Neural cell (in vitro differentiated cells): ENCODE measurements around the gene ZFR. TPM values are rescaled to one million over a fixed set of nuclear protein-coding genes. Genes with fewer than 3 reads are reported as not detected.
"Not testable (repeated sequence)": the region's sequence is repeated elsewhere in the genome, so short reads cannot be mapped to it uniquely, and the experiment has no call there.

ENCODE experiments used
- H2AFZ ChIP-seq: fragments of 200-600, 300-800 bp; sonication (generic), shearing (Covaris generic); 2 replicates; pipeline ENCODE4 v1.6.0; 2014; ENCODE audit warnings: low read depth, mild to moderate bottlenecking, antibody characterized with exemption, low read length, moderate library complexity
- H3F3A ChIP-seq: fragments of 200-600 bp; shearing (Covaris generic); 2 replicates; pipeline ENCODE4 v1.6.1; 2016; ENCODE audit warnings: mild to moderate bottlenecking, moderate library complexity, mixed read lengths, antibody characterized with exemption, low read length; ENCODE audit not compliant: insufficient read depth, poor library complexity, severe bottlenecking
- H3K27ac ChIP-seq: fragments of 200-600, 300-800 bp; sonication (generic), shearing (Covaris generic); 2 replicates; pipeline ENCODE4 v1.5.1; 2014; ENCODE audit warnings: mild to moderate bottlenecking, low read length, moderate library complexity
- H3K27me3 ChIP-seq: fragments of 300-800, 200-600 bp; sonication (generic), shearing (Covaris generic); 2 replicates; pipeline ENCODE4 v1.6.0; 2014; ENCODE audit warnings: mild to moderate bottlenecking, low read depth, low read length, moderate library complexity; ENCODE audit not compliant: insufficient read depth
- H3K36me3 ChIP-seq: fragments of 300-800, 200-600 bp; sonication (generic), shearing (Covaris generic); 2 replicates; pipeline ENCODE4 v1.5.1; 2014; ENCODE audit warnings: mild to moderate bottlenecking, antibody characterized with exemption, low read length, moderate library complexity; ENCODE audit not compliant: insufficient read depth
- H3K4me2 ChIP-seq: fragments of 300-800, 200-600 bp; sonication (generic), shearing (Covaris generic); 2 replicates; pipeline ENCODE4 v1.6.0; 2014; ENCODE audit warnings: mild to moderate bottlenecking, low read length
- H3K4me3 ChIP-seq: fragments of 300-800, 200-600 bp; sonication (generic), shearing (Covaris generic); 2 replicates; pipeline ENCODE4 v1.5.1; 2014; ENCODE audit warnings: mild to moderate bottlenecking, low read length, moderate library complexity
- H3K79me2 ChIP-seq: fragments of 200-600 bp; shearing (Covaris generic); replicated peaks from 2 replicates; pipeline ENCODE4 v1.6.0; 2014; ENCODE audit warnings: mild to moderate bottlenecking, low read length, moderate library complexity; ENCODE audit not compliant: insufficient read depth
- H3K9ac ChIP-seq: fragments of 300-800, 200-600 bp; sonication (generic), shearing (Covaris generic); 2 replicates; pipeline ENCODE4 v1.6.1; 2016; ENCODE audit warnings: mild to moderate bottlenecking, low read length, mixed read lengths
- H3K9me2 ChIP-seq: fragments of 200-600 bp; shearing (Covaris generic); 2 replicates; pipeline ENCODE4 v1.6.1; 2016; ENCODE audit warnings: mild to moderate bottlenecking, low read length, mixed read lengths; ENCODE audit not compliant: insufficient read depth
- H3K9me3 ChIP-seq: fragments of 200-600, 300-800 bp; sonication (generic), shearing (Covaris generic); 2 replicates; pipeline ENCODE4 v1.6.1; 2016; ENCODE audit warnings: mild to moderate bottlenecking, mixed run types, low read length, moderate library complexity, mixed read lengths
- H4K20me1 ChIP-seq: fragments of 200-600 bp; shearing (Covaris generic); 2 replicates; pipeline ENCODE4 v1.6.1; 2016; ENCODE audit warnings: mild to moderate bottlenecking, mixed run types; ENCODE audit not compliant: insufficient read depth
- EP300 ChIP-seq: fragments of 450-650 bp; conservative IDR thresholded peaks from 2 replicates; pipeline ENCODE4 v1.6.1; 2014; ENCODE audit warnings: antibody characterized with exemption, mild to moderate bottlenecking, moderate library complexity; ENCODE audit not compliant: poor library complexity, severe bottlenecking
- EZH2 ChIP-seq: fragments of 200-600, 300-800 bp; shearing (Covaris generic), sonication (generic); IDR thresholded peaks from 2 replicates; pipeline ENCODE4 v1.6.1; 2014; ENCODE audit warnings: antibody characterized with exemption, low read length, borderline replicate concordance, mild to moderate bottlenecking; ENCODE audit not compliant: insufficient read depth, poor library complexity, severe bottlenecking
- MXI1 ChIP-seq: fragments of 450-650 bp; conservative IDR thresholded peaks from 2 replicates; pipeline ENCODE4 v1.6.1; 2014; ENCODE audit warnings: antibody characterized with exemption, mild to moderate bottlenecking; ENCODE audit not compliant: poor library complexity, severe bottlenecking
- POLR2AphosphoS5 ChIP-seq: IDR thresholded peaks from 2 replicates; pipeline ENCODE4 v1.6.1; 2012
- RAD21 ChIP-seq: fragments of 450-650 bp; conservative IDR thresholded peaks from 2 replicates; pipeline ENCODE4 v1.6.1; 2014; ENCODE audit warnings: antibody characterized with exemption, mild to moderate bottlenecking, moderate library complexity
- SMC3 ChIP-seq: fragments of 450-650 bp; conservative IDR thresholded peaks from 2 replicates; pipeline ENCODE4 v1.6.1; 2014; ENCODE audit warnings: antibody characterized with exemption, mild to moderate bottlenecking, moderate library complexity; ENCODE audit not compliant: poor library complexity
- TAF1 ChIP-seq: IDR thresholded peaks from 2 replicates; pipeline ENCODE4 v1.6.1; 2012; ENCODE audit warnings: low read depth
- polyA plus RNA-seq: library from polyadenylated mRNA; depleted of rRNA; stranded (reverse); fragments of >200 nt; gene quantifications from 2 replicates; pipeline ENCODE4 v1.2.3, GENCODE V29; 2014
- TF ChIP-seq, protein P1 (sequence below): fragments of 450-650 bp; IDR thresholded peaks from 2 replicates; pipeline ENCODE4 v1.5.1; 2014; ENCODE audit warnings: antibody characterized with exemption, mild to moderate bottlenecking, moderate library complexity; ENCODE audit not compliant: poor library complexity, severe bottlenecking
- TF ChIP-seq, protein P2 (sequence below): IDR thresholded peaks from 2 replicates; pipeline ENCODE4 v1.6.1; 2012; ENCODE audit warnings: borderline replicate concordance

ZFR gene
- polyA plus RNA-seq, 1 donor from 2014 or later = 141 TPM

DNA sequence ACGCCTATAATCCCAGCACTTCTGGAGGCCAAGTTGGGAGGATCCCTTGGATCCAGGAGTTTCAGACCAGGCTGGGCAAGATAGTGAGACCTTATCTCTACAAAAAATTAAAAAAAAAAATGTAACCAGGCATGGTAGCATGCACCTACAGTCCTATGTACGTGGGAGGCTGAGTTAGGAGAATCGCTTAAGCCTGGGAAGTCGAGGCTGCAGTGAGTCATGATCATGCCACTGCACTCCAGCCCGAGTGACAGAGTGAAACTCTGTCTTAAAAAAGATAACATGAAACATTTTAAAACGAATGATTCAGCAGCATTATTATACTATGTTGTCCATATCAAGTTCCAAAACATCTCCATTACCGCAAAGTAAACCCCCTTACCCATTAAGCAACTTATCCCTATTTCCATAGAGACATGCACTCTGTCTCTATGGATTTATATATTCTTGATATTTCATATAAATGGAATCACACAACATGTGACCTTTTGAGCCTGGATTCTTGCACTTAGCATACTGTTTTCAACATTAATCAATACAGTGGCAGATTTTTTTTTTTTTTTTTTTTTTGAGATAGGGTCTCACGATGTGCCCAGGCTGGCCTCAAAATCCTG is 74.9 kb downstream of the ZFR start:
- Histone ChIP-seq H3K27ac (no peak overlapping the region), H3K36me3 (peaks cover 20% of the 10 kb centered on the region), H3K4me3 (no peak overlapping the region), H3K9me2 (no peaks in the 10 kb centered on the region), H3K9me3 (no peaks in the 10 kb centered on the region), H2AFZ (no peak overlapping the region), H3K79me2 (no peaks in the 10 kb centered on the region), H3K9ac (no peak overlapping the region), H4K20me1 (no peaks in the 10 kb centered on the region), H3K27me3 (no peaks in the 10 kb centered on the region), H3F3A (no peaks in the 10 kb centered on the region), H3K4me2 (no peak overlapping the region)
- TF ChIP-seq EP300 = no peak
- TF ChIP-seq MXI1 = no peak
- TF ChIP-seq SMC3 = no peak
- TF ChIP-seq, protein P1, sequence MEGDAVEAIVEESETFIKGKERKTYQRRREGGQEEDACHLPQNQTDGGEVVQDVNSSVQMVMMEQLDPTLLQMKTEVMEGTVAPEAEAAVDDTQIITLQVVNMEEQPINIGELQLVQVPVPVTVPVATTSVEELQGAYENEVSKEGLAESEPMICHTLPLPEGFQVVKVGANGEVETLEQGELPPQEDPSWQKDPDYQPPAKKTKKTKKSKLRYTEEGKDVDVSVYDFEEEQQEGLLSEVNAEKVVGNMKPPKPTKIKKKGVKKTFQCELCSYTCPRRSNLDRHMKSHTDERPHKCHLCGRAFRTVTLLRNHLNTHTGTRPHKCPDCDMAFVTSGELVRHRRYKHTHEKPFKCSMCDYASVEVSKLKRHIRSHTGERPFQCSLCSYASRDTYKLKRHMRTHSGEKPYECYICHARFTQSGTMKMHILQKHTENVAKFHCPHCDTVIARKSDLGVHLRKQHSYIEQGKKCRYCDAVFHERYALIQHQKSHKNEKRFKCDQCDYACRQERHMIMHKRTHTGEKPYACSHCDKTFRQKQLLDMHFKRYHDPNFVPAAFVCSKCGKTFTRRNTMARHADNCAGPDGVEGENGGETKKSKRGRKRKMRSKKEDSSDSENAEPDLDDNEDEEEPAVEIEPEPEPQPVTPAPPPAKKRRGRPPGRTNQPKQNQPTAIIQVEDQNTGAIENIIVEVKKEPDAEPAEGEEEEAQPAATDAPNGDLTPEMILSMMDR = no peak
- TF ChIP-seq POLR2AphosphoS5 = no peak
- no peak for TF ChIP-seq RAD21
- TF ChIP-seq TAF1 = no peak
- TF ChIP-seq, protein P2, sequence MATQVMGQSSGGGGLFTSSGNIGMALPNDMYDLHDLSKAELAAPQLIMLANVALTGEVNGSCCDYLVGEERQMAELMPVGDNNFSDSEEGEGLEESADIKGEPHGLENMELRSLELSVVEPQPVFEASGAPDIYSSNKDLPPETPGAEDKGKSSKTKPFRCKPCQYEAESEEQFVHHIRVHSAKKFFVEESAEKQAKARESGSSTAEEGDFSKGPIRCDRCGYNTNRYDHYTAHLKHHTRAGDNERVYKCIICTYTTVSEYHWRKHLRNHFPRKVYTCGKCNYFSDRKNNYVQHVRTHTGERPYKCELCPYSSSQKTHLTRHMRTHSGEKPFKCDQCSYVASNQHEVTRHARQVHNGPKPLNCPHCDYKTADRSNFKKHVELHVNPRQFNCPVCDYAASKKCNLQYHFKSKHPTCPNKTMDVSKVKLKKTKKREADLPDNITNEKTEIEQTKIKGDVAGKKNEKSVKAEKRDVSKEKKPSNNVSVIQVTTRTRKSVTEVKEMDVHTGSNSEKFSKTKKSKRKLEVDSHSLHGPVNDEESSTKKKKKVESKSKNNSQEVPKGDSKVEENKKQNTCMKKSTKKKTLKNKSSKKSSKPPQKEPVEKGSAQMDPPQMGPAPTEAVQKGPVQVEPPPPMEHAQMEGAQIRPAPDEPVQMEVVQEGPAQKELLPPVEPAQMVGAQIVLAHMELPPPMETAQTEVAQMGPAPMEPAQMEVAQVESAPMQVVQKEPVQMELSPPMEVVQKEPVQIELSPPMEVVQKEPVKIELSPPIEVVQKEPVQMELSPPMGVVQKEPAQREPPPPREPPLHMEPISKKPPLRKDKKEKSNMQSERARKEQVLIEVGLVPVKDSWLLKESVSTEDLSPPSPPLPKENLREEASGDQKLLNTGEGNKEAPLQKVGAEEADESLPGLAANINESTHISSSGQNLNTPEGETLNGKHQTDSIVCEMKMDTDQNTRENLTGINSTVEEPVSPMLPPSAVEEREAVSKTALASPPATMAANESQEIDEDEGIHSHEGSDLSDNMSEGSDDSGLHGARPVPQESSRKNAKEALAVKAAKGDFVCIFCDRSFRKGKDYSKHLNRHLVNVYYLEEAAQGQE = no peak
- TF ChIP-seq EZH2 = no peak

DNA sequence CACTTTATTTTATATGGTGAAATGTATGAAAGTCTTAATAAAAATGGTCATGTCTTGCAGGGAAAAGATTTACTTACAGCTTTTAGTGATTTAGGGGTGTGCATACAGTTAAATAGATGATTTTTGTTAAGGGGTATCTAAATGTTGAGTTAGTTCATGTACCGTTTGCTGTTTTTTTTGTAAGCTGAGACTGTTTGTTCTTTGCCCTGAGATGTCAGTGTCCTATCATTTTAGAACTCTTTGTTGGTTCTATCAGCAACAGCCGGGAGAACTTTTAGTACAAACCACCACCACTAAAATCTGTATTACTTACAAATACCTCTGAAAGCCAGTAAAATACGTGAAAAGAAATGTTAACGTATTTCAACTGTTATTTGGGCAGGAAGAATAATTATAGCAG is 75.5 kb downstream of the ZFR start:
- H3K9ac ChIP-seq = no peak overlapping the region
- no peak overlapping the region for H3K27ac ChIP-seq
- H2AFZ ChIP-seq = no peak overlapping the region
- peaks cover 20% of the 10 kb centered on the region for H3K36me3 ChIP-seq
- H3K27me3 ChIP-seq = no peaks in the 10 kb centered on the region
- TF ChIP-seq TAF1 = no peak
- no peak overlapping the region for H3K4me3 ChIP-seq
- H3K9me3 ChIP-seq = no peaks in the 10 kb centered on the region
- H4K20me1 ChIP-seq = no peaks in the 10 kb centered on the region
- H3F3A ChIP-seq = no peaks in the 10 kb centered on the region
- H3K4me2 ChIP-seq = no peak overlapping the region
- no peaks in the 10 kb centered on the region for H3K79me2 ChIP-seq
- no peaks in the 10 kb centered on the region for H3K9me2 ChIP-seq

DNA sequence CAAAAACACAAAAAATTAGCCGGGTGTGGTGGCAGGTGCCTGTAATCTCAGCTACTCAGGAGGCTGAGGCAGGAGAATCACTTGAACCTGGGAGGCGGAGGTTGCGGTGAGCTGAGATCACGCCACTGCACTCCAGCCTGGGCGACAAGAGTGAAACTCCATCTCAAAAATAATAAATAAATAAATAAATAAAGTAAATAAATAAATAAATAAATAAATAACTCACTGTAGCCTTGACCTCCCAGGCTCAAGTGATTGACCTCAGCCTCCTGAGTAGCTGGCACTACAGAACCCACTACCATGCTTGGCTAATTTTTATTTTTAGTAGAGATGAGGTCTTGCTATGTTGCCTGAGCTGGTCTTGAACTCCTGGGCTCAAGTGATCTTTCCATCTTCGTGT is 77.3 kb downstream of the ZFR start:
- not testable (repeated sequence) for H4K20me1 ChIP-seq, H3F3A ChIP-seq, H3K27ac ChIP-seq, H3K9ac ChIP-seq, H3K79me2 ChIP-seq, H3K9me3 ChIP-seq, H3K27me3 ChIP-seq, H3K9me2 ChIP-seq, H3K4me3 ChIP-seq, H3K4me2 ChIP-seq, H2AFZ ChIP-seq
- peaks cover 20% of the 10 kb centered on the region for H3K36me3 ChIP-seq
